Coronary artery (tissue), 2 donors: Measurements from ENCODE around the gene SERPINA12.

ENCODE experiments used
- DNase-seq: peaks from one replicate; pipeline ENCODE4 v3.0.0-alpha.2; 2017; ENCODE audit warnings: low spot score
- H3K27ac ChIP-seq, 2 donors: fragments of 200-600 bp; sonication (generic); one replicate each; pipeline ENCODE4 v1.5.1; 2016 to 2019
- H3K4me3 ChIP-seq: fragments of 200-600 bp; sonication (generic); 2 replicates; pipeline ENCODE4 v1.5.1; 2016; ENCODE audit warnings: mild to moderate bottlenecking, moderate library complexity
- CTCF ChIP-seq: fragments of 200-600 bp; sonication (generic); IDR thresholded peaks from one replicate; pipeline ENCODE4 v1.5.1; 2019; ENCODE audit warnings: antibody characterized with exemption

SERPINA12 gene

GRCh38 chr14:94542811-94543440 is 33.7 kb upstream of the SERPINA12 start:
- H3K4me3 ChIP-seq = no peak overlapping the region
- no peak for DNase-seq
- no peak overlapping the region for H3K27ac ChIP-seq
- TF ChIP-seq CTCF = no peak

- no peak for DNase-seq
- Histone ChIP-seq H3K27ac (no peak overlapping the region), H3K4me3 (no peak overlapping the region)
- TF ChIP-seq CTCF = no peak
Measured at GRCh38 chr14:94542111-94542810, 33.0 kb upstream of the SERPINA12 start.

GRCh38 chr14:94541234-94541975 is 32.1 kb upstream of the SERPINA12 start:
- Histone ChIP-seq H3K27ac (no peak overlapping the region), H3K4me3 (no peak overlapping the region)
- DNase-seq = no peak
- no peak for TF ChIP-seq CTCF

- no peak for DNase-seq
- Histone ChIP-seq H3K27ac (no peak overlapping the region), H3K4me3 (no peak overlapping the region)
- TF ChIP-seq CTCF = no peak
Measured at GRCh38 chr14:94540031-94540794, 30.9 kb upstream of the SERPINA12 start.

GRCh38 chr14:94539181-94539580 is 29.9 kb upstream of the SERPINA12 start:
- TF ChIP-seq CTCF = no peak
- Histone ChIP-seq H3K27ac (no peak overlapping the region), H3K4me3 (no peak overlapping the region)
- no peak for DNase-seq

GRCh38 chr14:94538070-94538740 is 28.9 kb upstream of the SERPINA12 start:
- TF ChIP-seq CTCF = no peak
- no peak for DNase-seq
- no peak overlapping the region for H3K27ac ChIP-seq
- no peak overlapping the region for H3K4me3 ChIP-seq
